WTC11 (cell line): Measurements from ENCODE around the gene DUSP9. TPM values are rescaled to one million over a fixed set of nuclear protein-coding genes. Genes with fewer than 3 reads are reported as not detected.
"Not testable (repeated sequence)": the region's sequence is repeated elsewhere in the genome, so short reads cannot be mapped to it uniquely, and the experiment has no call there.

ENCODE experiments used
- ATAC-seq: fragments of 200-7000 bp; cut with Tn5 transposase; 2 replicates; pipeline ENCODE4 v1.10.0; 2021; ENCODE audit warnings: mild to moderate bottlenecking, moderate library complexity
- CTCF ChIA-PET: fragments of 300-600 bp; sonication (Branson Sonifier 250); formaldehyde crosslinking; loops from one replicate; lab custom pipeline; 2021; ENCODE audit warnings: antibody characterized with exemption; lab: Charles Lee
- POLR2A ChIA-PET: fragments of 350-600 bp; sonication (Branson Sonifier 250); formaldehyde crosslinking; loops from one replicate; lab custom pipeline; 2021; ENCODE audit warnings: antibody characterized with exemption; lab: Charles Lee
- DNase-seq: peaks from one replicate; pipeline ENCODE4 v3.0.0; 2021; ENCODE audit warnings: low spot score
- H3K27ac Mint-ChIP-seq: 2 replicates; pipeline ENCODE4 v1.8.0; 2021; ENCODE audit warnings: mixed read lengths
- H3K27me3 Mint-ChIP-seq: 2 replicates; pipeline ENCODE4 v1.8.0; 2021; ENCODE audit warnings: low read depth, mild to moderate bottlenecking, moderate library complexity, mixed read lengths
- H3K36me3 Mint-ChIP-seq: 2 replicates; pipeline ENCODE4 v1.8.0; 2021; ENCODE audit warnings: mixed read lengths
- H3K4me1 Mint-ChIP-seq: 2 replicates; pipeline ENCODE4 v1.8.0; 2022; ENCODE audit warnings: mixed read lengths
- H3K4me3 Mint-ChIP-seq: 2 replicates; pipeline ENCODE4 v1.8.0; 2021; ENCODE audit warnings: mild to moderate bottlenecking, moderate library complexity, mixed read lengths
- H3K9me3 Mint-ChIP-seq: 2 replicates; pipeline ENCODE4 v1.8.0; 2021; ENCODE audit warnings: mixed read lengths
- FOXK1 ChIP-seq: sonication (generic); formaldehyde crosslinking; IDR thresholded peaks from 2 replicates; pipeline ENCODE4 v1.8.0; 2022; ENCODE audit warnings: mild to moderate bottlenecking, moderate library complexity, missing genetic modification reagents
- PRRX2 ChIP-seq: fragments of 250-450 bp; sonication (Bioruptor Pico); IDR thresholded peaks from 2 replicates; pipeline ENCODE4 v1.8.0; 2021; ENCODE audit warnings: mild to moderate bottlenecking
- TCF7 ChIP-seq: sonication (generic); formaldehyde crosslinking; IDR thresholded peaks from 2 replicates; pipeline ENCODE4 v1.8.0; 2022; ENCODE audit warnings: mild to moderate bottlenecking, low read depth, missing genetic modification reagents, moderate library complexity
- total RNA-seq: library from RNA; stranded (reverse); gene quantifications from 3 replicates; pipeline ENCODE4 v1.2.3, GENCODE V29; 2021
- TF ChIP-seq, protein P1 (sequence below): sonication (generic); formaldehyde crosslinking; conservative IDR thresholded peaks from 2 replicates; pipeline ENCODE4 v1.8.1; 2023; ENCODE audit warnings: mild to moderate bottlenecking, low read depth, missing genetic modification reagents, moderate library complexity
- TF ChIP-seq, protein P2 (sequence below): sonication (generic); formaldehyde crosslinking; IDR thresholded peaks from 2 replicates; pipeline ENCODE4 v1.8.0; 2023; ENCODE audit warnings: missing genetic modification reagents, mild to moderate bottlenecking, borderline replicate concordance
- TF ChIP-seq, protein P3 (sequence below): fragments of 250-450 bp; sonication (Bioruptor Pico); IDR thresholded peaks from 2 replicates; pipeline ENCODE4 v2.1.2; 2022; ENCODE audit warnings: mild to moderate bottlenecking, moderate library complexity
- TF ChIP-seq, protein P4 (sequence below): fragments of 250-450 bp; sonication (Bioruptor Pico); IDR thresholded peaks from 2 replicates; pipeline ENCODE4 v1.9.0; 2021; ENCODE audit warnings: mild to moderate bottlenecking
- TF ChIP-seq, protein P5 (sequence below): sonication (generic); formaldehyde crosslinking; IDR thresholded peaks from 2 replicates; pipeline ENCODE4 v1.8.0; 2022; ENCODE audit warnings: mild to moderate bottlenecking, missing genetic modification reagents
- TF ChIP-seq, protein P6 (sequence below): fragments of 250-450 bp; sonication (Bioruptor Pico); IDR thresholded peaks from 2 replicates; pipeline ENCODE4 v1.8.0; 2021; ENCODE audit warnings: mild to moderate bottlenecking

The DUSP9 gene
- total RNA-seq, 1 experiment from 2014 or later, result 2.5 TPM

DNA sequence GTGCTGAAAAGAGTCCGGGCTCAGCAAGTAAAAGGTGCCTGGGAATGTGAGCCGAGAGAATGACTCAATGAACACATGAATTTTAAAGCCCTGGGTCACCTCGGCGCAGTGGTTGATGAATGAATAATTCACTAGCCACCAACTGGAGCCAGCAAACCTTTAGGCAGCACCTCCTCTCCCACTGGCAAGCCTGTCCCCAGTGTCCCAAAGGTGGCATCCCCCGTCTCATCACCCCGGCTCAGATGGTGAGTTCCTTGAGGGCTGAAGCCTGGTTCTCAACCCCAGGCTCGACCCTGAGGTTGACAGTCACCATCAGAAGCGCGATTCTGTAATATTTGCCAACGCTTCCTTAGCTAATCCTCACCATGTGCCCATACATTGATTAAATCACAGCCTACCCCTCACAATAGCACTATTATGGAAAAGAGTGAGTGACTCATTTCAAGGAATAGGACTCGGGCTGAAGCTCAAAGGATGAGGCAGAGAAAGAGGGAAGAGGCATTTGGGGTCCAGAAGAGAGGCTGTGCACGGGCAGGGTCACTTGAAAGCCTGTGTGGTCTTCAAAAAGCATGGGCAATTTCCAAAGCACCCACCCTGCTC lies 45.4 kb upstream of the DUSP9 start (continued):
- TF ChIP-seq, protein P1, sequence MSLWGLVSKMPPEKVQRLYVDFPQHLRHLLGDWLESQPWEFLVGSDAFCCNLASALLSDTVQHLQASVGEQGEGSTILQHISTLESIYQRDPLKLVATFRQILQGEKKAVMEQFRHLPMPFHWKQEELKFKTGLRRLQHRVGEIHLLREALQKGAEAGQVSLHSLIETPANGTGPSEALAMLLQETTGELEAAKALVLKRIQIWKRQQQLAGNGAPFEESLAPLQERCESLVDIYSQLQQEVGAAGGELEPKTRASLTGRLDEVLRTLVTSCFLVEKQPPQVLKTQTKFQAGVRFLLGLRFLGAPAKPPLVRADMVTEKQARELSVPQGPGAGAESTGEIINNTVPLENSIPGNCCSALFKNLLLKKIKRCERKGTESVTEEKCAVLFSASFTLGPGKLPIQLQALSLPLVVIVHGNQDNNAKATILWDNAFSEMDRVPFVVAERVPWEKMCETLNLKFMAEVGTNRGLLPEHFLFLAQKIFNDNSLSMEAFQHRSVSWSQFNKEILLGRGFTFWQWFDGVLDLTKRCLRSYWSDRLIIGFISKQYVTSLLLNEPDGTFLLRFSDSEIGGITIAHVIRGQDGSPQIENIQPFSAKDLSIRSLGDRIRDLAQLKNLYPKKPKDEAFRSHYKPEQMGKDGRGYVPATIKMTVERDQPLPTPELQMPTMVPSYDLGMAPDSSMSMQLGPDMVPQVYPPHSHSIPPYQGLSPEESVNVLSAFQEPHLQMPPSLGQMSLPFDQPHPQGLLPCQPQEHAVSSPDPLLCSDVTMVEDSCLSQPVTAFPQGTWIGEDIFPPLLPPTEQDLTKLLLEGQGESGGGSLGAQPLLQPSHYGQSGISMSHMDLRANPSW (CRISPR knock-in tag), result no peak
- TF ChIP-seq, all 79 proteins: peak for 0

DNA sequence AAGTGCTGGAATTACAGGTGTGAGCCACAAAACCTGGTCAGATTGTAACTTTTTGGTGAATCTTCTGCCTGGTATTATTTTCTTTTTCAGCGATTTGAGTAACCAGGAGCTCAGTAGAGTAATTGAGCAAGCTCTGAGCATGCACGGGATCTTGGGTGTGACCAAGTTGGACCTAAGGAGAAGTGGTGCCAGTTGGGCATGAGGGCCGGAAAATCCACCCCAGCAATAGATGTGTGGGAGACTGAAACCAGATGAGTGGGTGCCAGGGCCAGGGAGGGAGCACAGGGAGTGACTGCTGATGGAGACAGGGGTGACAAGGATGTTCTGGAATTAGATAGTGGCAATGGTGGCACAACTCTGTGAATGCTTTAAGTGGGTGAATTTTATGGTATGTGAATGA lies 44.4 kb upstream of the DUSP9 start:
- CTCF ChIA-PET, result interaction anchor here (1.3 to 1.9 kb wide), 3 partner anchors 34 to 67 kb away, joined by 3 to 6 read pairs (median 4); no protein-coding TSS in a partner anchor
- no peaks in the 10 kb centered on the region for H3K36me3 Mint-ChIP-seq
- ATAC-seq, result no peak
- H3K27me3 Mint-ChIP-seq, result peaks cover 16% of the 10 kb centered on the region
- H3K4me3 Mint-ChIP-seq, result no peak overlapping the region
- peaks cover 12% of the 10 kb centered on the region for H3K4me1 Mint-ChIP-seq
- no peak for DNase-seq
- TF ChIP-seq, protein P2, sequence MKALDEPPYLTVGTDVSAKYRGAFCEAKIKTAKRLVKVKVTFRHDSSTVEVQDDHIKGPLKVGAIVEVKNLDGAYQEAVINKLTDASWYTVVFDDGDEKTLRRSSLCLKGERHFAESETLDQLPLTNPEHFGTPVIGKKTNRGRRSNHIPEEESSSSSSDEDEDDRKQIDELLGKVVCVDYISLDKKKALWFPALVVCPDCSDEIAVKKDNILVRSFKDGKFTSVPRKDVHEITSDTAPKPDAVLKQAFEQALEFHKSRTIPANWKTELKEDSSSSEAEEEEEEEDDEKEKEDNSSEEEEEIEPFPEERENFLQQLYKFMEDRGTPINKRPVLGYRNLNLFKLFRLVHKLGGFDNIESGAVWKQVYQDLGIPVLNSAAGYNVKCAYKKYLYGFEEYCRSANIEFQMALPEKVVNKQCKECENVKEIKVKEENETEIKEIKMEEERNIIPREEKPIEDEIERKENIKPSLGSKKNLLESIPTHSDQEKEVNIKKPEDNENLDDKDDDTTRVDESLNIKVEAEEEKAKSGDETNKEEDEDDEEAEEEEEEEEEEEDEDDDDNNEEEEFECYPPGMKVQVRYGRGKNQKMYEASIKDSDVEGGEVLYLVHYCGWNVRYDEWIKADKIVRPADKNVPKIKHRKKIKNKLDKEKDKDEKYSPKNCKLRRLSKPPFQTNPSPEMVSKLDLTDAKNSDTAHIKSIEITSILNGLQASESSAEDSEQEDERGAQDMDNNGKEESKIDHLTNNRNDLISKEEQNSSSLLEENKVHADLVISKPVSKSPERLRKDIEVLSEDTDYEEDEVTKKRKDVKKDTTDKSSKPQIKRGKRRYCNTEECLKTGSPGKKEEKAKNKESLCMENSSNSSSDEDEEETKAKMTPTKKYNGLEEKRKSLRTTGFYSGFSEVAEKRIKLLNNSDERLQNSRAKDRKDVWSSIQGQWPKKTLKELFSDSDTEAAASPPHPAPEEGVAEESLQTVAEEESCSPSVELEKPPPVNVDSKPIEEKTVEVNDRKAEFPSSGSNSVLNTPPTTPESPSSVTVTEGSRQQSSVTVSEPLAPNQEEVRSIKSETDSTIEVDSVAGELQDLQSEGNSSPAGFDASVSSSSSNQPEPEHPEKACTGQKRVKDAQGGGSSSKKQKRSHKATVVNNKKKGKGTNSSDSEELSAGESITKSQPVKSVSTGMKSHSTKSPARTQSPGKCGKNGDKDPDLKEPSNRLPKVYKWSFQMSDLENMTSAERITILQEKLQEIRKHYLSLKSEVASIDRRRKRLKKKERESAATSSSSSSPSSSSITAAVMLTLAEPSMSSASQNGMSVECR (CRISPR knock-in tag), result no peak
- no peak for TF ChIP-seq FOXK1
- TF ChIP-seq, protein P3, sequence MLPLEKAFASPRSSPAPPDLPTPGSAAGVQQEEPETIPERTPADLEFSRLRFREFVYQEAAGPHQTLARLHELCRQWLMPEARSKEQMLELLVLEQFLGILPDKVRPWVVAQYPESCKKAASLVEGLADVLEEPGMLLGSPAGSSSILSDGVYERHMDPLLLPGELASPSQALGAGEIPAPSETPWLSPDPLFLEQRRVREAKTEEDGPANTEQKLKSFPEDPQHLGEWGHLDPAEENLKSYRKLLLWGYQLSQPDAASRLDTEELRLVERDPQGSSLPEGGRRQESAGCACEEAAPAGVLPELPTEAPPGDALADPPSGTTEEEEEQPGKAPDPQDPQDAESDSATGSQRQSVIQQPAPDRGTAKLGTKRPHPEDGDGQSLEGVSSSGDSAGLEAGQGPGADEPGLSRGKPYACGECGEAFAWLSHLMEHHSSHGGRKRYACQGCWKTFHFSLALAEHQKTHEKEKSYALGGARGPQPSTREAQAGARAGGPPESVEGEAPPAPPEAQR (CRISPR knock-in tag), result no peak
- TF ChIP-seq, protein P4, sequence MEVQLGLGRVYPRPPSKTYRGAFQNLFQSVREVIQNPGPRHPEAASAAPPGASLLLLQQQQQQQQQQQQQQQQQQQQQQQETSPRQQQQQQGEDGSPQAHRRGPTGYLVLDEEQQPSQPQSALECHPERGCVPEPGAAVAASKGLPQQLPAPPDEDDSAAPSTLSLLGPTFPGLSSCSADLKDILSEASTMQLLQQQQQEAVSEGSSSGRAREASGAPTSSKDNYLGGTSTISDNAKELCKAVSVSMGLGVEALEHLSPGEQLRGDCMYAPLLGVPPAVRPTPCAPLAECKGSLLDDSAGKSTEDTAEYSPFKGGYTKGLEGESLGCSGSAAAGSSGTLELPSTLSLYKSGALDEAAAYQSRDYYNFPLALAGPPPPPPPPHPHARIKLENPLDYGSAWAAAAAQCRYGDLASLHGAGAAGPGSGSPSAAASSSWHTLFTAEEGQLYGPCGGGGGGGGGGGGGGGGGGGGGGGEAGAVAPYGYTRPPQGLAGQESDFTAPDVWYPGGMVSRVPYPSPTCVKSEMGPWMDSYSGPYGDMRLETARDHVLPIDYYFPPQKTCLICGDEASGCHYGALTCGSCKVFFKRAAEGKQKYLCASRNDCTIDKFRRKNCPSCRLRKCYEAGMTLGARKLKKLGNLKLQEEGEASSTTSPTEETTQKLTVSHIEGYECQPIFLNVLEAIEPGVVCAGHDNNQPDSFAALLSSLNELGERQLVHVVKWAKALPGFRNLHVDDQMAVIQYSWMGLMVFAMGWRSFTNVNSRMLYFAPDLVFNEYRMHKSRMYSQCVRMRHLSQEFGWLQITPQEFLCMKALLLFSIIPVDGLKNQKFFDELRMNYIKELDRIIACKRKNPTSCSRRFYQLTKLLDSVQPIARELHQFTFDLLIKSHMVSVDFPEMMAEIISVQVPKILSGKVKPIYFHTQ (CRISPR knock-in tag), result no peak
- H3K27ac Mint-ChIP-seq, result no peak overlapping the region
- POLR2A ChIA-PET, result no interaction called here
- H3K9me3 Mint-ChIP-seq, result no peaks in the 10 kb centered on the region

DNA sequence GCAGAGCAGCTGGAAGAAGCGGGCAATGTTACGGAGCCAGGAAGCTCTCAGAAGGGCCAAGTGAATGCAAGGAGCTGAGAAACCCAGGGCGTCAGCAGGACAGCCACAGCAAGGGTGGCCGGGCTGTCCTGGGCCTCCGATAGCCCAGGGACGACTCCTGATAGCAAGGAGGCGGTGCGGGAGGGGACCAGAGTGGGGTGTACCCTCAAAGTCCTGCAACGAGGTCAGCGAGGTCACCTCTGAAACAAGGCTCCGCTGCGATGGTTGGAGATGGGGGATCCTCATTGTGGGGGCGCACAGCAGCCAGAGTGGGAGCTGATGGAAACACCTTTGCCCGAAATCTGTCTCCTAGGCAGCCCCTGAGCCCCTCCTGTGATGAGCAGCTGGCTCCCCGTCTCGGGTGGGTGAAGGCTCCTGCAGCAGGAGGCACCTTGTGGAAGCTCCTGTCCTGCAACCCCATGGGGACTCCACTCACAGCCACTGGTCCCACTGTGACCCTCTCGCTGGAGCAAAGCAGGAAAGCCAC lies 43.8 kb upstream of the DUSP9 start:
- no peak overlapping the region for H3K4me3 Mint-ChIP-seq
- DNase-seq, result no peak
- CTCF ChIA-PET, result interaction anchor here (0.9 to 1.9 kb wide), 3 partner anchors 33 to 67 kb away, joined by 3 to 6 read pairs (median 3); no protein-coding TSS in a partner anchor
- TF ChIP-seq TCF7 (CRISPR knock-in tag) (no peak), PRRX2 (CRISPR knock-in tag) (no peak)
- TF ChIP-seq, protein P5, sequence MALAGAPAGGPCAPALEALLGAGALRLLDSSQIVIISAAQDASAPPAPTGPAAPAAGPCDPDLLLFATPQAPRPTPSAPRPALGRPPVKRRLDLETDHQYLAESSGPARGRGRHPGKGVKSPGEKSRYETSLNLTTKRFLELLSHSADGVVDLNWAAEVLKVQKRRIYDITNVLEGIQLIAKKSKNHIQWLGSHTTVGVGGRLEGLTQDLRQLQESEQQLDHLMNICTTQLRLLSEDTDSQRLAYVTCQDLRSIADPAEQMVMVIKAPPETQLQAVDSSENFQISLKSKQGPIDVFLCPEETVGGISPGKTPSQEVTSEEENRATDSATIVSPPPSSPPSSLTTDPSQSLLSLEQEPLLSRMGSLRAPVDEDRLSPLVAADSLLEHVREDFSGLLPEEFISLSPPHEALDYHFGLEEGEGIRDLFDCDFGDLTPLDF, result no peak
- TF ChIP-seq, protein P6, sequence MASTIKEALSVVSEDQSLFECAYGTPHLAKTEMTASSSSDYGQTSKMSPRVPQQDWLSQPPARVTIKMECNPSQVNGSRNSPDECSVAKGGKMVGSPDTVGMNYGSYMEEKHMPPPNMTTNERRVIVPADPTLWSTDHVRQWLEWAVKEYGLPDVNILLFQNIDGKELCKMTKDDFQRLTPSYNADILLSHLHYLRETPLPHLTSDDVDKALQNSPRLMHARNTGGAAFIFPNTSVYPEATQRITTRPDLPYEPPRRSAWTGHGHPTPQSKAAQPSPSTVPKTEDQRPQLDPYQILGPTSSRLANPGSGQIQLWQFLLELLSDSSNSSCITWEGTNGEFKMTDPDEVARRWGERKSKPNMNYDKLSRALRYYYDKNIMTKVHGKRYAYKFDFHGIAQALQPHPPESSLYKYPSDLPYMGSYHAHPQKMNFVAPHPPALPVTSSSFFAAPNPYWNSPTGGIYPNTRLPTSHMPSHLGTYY (CRISPR knock-in tag), result no peak
- TF ChIP-seq, all 79 proteins: peak for 0
- Mint-ChIP-seq H3K27me3 (peaks cover 14% of the 10 kb centered on the region), H3K4me1 (peaks cover 7% of the 10 kb centered on the region), H3K27ac (no peak overlapping the region), H3K36me3 (no peaks in the 10 kb centered on the region), H3K9me3 (no peaks in the 10 kb centered on the region)
- POLR2A ChIA-PET, result no interaction called here
- no peak for ATAC-seq

DNA sequence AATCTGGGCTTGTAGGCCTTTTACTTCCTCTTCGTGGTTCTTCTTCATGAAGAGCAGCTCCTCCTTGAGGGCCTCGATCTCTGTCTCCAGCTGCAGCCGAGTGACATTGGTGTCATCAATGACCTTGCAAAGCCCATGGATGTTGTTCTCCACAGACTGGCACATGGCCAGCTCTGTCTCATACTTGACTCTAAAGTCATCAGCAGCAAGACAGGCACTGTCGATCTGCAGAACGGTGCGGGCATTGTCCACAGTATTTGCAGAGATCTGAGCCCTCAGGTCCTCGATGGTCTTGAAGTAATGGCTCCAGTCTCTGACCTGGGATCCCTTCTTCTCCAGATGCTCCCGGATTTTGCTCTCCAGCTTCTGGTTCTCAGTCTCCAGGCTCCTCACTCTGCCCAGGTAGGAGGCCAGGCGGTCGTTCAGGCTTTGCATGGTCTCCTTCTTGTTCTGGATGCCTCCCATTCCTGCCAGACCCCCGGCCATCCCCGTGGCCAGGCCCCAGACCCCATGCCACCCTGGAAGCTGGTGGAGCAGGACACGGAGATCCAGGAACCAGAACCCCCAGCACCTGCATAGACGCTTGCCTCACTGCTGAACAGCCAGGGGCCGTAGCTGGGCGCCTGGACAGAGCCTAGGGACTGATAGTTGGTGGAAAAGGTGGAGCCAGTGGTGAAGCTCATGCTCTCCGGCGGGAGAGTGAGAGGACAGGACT lies 42.2 kb upstream of the DUSP9 start:
- H3K36me3 Mint-ChIP-seq, ATAC-seq, POLR2A ChIA-PET, DNase-seq, H3K27ac Mint-ChIP-seq, H3K4me1 Mint-ChIP-seq, H3K9me3 Mint-ChIP-seq, H3K4me3 Mint-ChIP-seq: not testable (repeated sequence)
- CTCF ChIA-PET, result interaction anchor here (0.6 to 3.3 kb wide), 3 partner anchors 31 to 64 kb away, joined by 3 to 11 read pairs (median 3); no protein-coding TSS in a partner anchor
- H3K27me3 Mint-ChIP-seq, result peaks cover 29% of the 10 kb centered on the region
